Stimulated activated CD8-positive, alpha-beta memory T cell treated with anti-CD3 and anti-CD28 coated beads, Interleukin-12 subunit alpha, Interleukin-12 subunit beta, amount 100 ng/mL, for 1 hour (primary cell): Measurements from ENCODE around the gene ELMO3.

Experiments
- DNase-seq: peaks from one replicate; pipeline ENCODE4 v3.0.0-alpha.2; 2020; ENCODE audit warnings: low read depth

Gene ELMO3, protein sequence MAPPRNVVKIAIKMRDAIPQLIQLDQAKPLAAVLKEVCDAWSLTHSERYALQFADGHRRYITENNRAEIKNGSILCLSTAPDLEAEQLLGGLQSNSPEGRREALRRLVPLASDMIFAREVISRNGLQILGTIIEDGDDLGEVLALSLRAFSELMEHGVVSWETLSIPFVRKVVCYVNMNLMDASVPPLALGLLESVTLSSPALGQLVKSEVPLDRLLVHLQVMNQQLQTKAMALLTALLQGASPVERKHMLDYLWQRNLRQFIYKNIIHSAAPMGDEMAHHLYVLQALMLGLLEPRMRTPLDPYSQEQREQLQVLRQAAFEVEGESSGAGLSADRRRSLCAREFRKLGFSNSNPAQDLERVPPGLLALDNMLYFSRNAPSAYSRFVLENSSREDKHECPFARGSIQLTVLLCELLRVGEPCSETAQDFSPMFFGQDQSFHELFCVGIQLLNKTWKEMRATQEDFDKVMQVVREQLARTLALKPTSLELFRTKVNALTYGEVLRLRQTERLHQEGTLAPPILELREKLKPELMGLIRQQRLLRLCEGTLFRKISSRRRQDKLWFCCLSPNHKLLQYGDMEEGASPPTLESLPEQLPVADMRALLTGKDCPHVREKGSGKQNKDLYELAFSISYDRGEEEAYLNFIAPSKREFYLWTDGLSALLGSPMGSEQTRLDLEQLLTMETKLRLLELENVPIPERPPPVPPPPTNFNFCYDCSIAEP

DNA sequence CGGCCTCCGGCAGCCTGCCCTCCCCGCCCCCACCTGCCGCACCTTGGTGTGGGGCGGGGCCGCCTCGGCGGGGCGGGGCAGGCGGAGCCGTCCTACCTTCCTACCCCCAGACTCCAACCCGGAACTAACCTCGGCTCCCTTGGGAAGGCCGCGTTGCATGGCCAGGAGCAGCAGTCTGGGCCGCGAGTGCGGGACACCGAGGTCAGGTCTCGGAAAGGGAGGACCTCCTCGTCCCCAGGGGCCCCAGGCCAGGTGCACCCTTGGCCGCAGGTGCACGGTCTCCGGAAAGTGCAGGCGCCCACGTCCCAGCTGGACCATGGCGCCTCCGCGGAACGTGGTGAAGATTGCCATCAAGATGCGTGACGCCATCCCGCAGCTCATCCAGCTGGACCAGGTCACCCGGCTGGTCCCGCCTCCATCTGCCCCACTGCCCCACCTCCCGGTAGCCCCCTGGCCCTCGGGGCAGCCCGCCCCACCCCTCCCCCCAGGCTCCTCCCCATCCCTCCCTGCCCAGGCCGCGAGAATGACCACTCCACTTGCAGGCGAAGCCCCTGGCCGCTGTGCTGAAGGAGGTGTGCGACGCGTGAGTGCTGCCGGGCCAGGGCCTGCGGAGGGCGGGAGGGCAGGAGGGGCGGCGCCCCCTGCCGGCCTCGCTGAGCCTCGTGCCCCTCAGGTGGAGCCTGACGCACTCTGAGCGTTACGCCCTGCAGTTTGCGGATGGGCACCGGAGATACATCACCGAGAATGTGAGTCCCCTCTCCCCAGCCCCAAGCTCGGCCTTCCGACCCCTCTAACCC is at the start of gene ELMO3:
Gene ELMO3, plus strand, starts transcription at position 121 of the 797 bp plus-strand sequence. Its CDS starts 196 bp downstream, at position 317.
- DNase-seq, result no peak

GRCh38 chr16:67149276-67150046 is 49.5 kb upstream of the ELMO3 start:
- DNase-seq, result no peak

DNA sequence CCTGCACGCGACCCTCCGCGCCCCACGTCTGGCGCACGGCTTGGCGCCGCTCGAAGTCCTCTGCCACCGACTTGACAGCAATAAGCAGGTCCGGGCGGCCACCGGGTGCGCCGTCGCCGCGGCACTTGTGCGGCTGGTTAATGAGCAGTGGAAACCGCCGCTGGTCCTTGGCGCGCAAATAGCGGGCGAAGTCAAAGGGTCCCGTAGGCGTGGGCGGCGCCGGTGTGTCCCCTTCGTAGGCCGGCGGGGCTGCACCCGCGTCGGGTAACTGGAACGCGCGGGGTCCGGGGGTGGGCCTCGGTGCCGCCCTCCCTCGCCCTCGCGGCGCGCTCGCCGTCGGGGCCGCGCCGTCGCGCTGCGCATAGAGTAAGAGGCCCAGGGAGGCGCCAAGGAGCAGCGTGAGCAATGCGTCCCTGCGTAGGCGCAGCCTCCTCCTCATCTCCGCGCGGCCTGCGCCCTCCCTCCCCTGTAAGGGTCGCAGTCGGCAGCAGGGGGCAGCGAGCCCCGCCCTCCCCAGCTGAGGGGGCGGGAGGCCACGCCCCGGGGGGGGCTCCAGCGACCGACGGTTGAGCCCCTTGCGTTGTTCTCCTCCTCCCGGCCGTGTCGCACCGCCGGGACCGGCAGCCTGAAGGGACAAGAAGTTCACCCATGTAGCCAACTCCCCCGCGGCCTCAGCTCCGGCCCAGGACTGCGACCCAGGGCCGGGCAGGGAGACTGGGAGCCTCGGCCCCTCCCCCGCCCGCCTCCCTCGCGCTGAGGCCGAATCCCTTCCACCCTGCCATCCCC is 48.7 kb upstream of the ELMO3 start:
- no peak for DNase-seq

- DNase-seq, result no peak
Observed at GRCh38 chr16:67150833-67151396, 48.0 kb upstream of the ELMO3 start, which contains the start of gene B3GNT9. B3GNT9 (minus strand) TSS chr16:67150998; CDS start chr16:67150485, 513 bp downstream.

DNA sequence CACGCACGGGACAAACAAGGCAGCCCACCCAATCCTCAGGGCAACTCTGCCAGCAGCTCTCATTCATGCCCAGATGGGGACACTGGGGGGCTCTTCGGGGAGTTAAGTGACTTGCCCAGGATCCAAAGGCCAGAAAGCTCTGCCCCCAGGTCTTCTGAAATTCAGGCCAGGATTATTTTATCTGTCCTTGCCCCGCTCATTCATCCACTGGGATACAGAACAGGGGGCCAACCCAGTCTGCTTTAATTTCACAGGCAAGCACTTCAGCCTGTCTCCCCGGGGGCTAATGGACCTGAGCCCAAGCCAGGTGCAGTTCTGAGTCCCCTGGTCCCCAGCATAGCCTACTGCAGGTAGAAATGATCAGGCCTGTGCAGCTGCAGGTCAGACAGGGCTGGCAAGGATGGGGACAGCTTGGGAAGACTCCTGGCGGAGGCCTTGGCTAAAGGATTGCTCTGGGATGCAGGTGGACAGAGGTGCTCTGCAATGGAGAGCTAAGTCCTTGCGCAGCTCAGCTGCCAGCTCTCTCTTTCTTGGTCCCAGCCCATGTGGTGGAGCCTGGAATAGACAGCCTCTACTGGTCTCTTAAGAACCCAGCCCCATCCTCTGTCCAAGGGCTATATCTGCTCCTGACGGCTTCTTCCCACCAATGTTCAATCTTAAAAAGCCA is 47.4 kb upstream of the ELMO3 start:
- no peak for DNase-seq

- DNase-seq, result no peak
Observed at GRCh38 chr16:67154578-67155294, 44.2 kb upstream of the ELMO3 start.

DNA sequence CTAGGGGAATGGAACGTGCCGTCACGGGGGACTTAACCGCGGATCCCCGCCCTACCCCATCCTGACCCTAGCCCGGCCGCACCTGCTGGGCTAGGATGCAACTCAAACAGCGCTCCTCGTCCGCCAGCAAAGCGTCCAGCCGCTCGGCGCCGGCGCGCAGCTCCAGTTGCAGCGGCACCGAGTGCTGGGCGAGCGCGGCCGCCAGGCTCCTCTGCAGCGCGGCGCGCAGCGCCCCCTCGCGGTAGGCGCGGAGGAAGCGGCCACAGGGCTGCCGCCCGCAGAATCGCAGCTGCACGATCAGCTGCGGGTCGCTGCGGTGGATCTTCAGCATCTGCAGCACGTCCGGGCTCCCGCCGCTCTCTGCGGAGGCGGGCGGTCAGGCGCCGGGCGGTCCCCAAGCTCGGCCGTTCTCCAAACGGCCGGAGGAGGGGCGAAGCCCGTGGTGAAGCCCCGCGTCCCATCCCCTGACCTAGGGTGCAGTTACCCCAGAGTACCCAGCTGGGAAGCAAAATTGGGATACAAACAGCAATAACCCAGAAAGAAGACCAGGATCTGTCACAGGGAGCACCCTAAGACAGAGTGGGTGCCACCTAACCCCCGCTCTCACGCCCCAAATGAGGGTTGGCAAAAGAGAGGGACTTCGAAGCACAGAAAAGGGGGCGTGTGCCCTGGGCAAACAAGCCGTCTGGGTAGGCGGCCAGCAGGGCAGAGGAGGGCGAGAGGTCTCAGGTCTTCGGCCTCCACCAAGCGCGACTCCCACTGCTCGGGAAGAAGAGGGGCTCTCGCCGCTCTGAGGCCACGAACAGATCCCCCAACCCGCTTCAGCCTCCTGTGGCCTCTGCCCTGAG is 43.4 kb upstream of the ELMO3 start:
- DNase-seq, result peak; percentile 63

DNA sequence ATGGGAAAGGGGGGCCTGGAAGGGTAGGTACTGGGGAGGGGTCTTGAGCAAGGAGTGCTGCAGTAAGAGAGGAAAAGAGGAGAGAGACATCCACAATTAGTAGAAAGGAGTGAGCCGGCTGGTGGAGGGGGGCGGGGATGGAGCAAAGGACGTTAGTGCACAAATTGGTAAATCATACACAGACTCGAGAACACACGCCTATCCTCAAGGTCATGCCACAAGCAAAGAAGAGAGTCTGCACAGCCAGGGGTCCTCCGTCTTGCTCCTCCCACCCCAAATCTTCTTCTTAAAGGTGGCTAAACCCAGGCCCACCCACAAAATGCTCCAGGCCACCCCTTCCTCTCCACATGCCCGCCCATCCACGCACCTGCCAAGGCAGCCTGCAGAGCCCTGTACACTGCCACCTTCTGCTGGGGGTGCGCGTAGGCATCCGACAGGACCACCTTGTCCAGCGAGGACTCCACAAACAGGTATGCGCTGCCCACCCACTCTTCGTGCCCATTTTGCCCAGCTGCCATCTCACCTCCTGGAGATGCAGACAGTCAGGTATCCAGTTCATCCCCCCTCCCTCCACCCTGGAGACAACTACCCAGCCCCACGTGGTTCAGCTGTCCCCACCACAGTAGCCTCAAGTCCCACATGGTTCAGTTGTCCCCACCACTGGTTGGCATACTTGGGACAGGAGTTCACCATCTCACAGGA is 42.6 kb upstream of the ELMO3 start:
- DNase-seq, result no peak

- DNase-seq, result no peak
Observed at GRCh38 chr16:67157106-67157748, 41.7 kb upstream of the ELMO3 start.

DNA sequence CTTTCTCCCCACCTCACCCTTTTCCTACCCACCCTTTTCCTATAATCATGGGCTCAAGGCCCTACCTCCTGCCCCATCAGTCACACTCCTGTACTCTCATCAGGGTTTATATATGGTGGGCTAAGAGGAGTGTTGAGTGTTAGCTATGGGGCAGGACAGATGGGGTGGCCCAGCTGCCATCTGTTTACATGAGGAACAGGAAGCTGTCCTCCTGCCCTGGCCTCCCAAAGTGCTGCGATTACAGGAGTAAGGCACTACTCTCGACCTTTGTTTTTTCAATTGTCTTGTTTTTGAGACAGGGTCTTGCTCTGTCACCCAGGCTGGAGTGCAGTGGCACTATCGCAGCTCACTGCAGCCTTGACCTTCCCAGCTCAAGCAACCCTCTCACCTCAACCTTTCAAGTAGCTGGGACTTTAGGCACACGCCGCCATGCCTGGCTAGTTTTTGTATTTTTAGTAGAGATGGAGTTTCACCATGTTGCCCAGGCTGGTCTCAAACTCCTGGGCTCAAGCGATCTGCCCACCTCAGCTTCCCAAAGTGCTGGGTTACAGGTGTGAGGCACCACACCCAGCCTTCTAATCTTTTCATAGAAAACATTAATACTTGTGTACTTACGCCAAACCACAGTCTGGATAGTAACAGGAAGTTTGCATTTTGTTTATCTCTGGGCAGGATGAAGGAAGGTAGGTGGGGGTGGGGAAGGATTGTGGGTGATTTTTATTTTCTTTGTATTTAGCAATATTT is 40.9 kb upstream of the ELMO3 start:
- no peak for DNase-seq

- DNase-seq, result peak; percentile 64
Observed at GRCh38 chr16:67158637-67159600, 40.0 kb upstream of the ELMO3 start.

DNA sequence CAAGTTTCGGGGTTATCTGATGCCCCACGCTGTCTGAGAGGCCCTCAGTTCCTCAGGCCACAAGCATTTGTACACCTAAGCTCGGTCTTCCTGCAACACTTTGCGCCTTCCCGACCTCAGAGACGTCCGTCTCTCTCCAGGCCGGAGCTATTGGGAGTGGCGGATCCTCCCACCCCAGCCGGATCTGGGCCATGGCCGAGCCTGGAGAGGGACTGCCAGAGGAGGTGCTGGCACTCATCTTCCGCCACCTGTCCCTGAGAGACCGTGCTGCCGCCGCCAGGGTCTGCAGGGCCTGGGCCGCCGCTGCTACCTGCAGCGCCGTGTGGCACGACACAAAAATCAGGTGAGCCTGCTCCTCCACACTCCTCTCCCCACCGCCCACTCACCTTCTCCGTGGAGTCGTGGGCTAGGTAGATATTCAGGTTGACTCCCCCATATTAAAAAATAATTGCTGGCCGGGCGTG is 37.3 kb upstream of the ELMO3 start:
- DNase-seq, result no peak

GRCh38 chr16:67162506-67163163 is 36.3 kb upstream of the ELMO3 start:
- no peak for DNase-seq

DNA sequence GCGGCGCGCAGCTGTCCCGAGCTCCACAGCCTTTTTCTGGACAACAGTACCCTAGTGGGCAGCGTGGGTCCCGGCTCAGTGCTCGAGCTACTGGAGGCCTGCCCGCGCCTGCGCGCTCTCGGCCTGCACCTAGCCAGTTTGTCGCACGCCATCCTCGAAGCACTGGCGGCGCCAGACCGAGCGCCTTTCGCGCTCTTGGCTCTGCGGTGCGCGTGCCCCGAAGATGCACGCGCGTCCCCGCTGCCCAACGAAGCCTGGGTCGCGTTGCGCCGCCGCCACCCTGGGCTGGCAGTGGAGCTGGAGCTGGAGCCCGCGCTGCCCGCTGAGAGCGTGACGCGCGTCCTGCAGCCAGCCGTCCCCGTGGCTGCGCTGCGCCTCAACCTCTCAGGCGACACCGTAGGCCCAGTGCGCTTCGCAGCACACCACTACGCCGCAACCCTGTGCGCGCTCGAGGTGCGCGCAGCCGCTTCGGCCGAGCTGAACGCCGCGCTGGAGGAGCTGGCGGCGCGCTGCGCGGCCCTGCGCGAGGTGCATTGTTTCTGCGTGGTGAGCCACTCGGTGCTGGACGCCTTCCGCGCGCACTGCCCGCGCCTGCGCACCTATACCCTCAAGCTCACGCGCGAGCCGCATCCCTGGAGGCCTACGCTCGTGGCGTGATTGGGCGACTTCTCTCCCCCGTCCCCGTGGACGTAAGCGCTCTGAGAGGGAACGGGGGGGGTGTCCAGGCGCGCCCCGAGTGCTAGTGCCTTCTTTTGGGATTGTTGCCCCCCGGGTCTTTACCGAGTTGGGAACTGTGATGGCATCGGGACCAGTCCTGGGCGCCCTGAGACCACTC is 35.5 kb upstream of the ELMO3 start:
- DNase-seq, result no peak
